Neuron (in vitro differentiated cells): Measurements from ENCODE around the gene PREX1.

Experiments
- H2AFZ ChIP-seq: one replicate; pipeline ENCODE4 v1.6.1; 2013; ENCODE audit warnings: low read depth, mild to moderate bottlenecking, inconsistent platforms, low read length, moderate library complexity
- H3K27me3 ChIP-seq: one replicate; pipeline ENCODE4 v1.6.1; 2013; ENCODE audit warnings: low read length; ENCODE audit not compliant: insufficient read depth
- H3K36me3 ChIP-seq: one replicate; pipeline ENCODE4 v1.6.1; 2013; ENCODE audit warnings: low read length; ENCODE audit not compliant: insufficient read depth
- H3K4me1 ChIP-seq: one replicate; pipeline ENCODE4 v1.6.1; 2013; ENCODE audit warnings: low read length; ENCODE audit not compliant: insufficient read depth
- H3K4me3 ChIP-seq: 2 replicates; pipeline ENCODE4 v1.5.1; 2013; ENCODE audit warnings: mild to moderate bottlenecking, low read length, moderate library complexity
- H3K9me3 ChIP-seq: one replicate; pipeline ENCODE4 v1.6.1; 2013; ENCODE audit warnings: low read length

The PREX1 gene

DNA sequence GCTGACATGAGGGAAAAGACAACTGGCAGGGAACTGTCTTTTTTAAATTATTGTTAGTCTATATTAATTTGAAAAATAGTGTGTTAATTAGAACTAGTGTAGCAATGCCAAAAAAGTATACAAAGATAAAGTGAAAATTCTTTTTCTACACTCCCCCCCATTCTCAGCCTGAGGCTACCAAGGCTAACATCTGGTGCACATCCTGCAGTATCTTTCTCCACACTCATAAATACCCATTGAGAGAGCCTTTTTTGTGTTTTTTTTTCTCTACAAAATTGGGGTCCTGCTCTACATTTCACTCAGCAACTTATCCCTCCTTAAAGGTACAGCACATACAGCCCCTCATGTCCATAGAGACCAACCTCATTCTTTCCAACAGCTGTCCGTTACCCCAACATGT, 20.7 kb downstream of the PREX1 start:
- no peaks in the 10 kb centered on the region for H3K27me3 ChIP-seq
- no peaks in the 10 kb centered on the region for H3K4me1 ChIP-seq
- no peaks in the 10 kb centered on the region for H3K36me3 ChIP-seq
- no peak overlapping the region for H2AFZ ChIP-seq
- no peak overlapping the region for H3K4me3 ChIP-seq
- peaks cover 13% of the 10 kb centered on the region for H3K9me3 ChIP-seq

- H3K36me3 ChIP-seq: no peaks in the 10 kb centered on the region
- H3K4me1 ChIP-seq: no peaks in the 10 kb centered on the region
- no peak overlapping the region for H2AFZ ChIP-seq
- H3K9me3 ChIP-seq: peaks cover 13% of the 10 kb centered on the region
- no peaks in the 10 kb centered on the region for H3K27me3 ChIP-seq
- no peak overlapping the region for H3K4me3 ChIP-seq
Observed at GRCh38 chr20:48805716-48806115, 22.1 kb downstream of the PREX1 start.

- H3K9me3 ChIP-seq: peaks cover 13% of the 10 kb centered on the region
- H2AFZ ChIP-seq: no peak overlapping the region
- H3K4me3 ChIP-seq: no peak overlapping the region
- no peaks in the 10 kb centered on the region for H3K36me3 ChIP-seq
- peaks cover under 1% of the 10 kb centered on the region for H3K4me1 ChIP-seq
- H3K27me3 ChIP-seq: no peaks in the 10 kb centered on the region
Observed at GRCh38 chr20:48805286-48805685, 22.5 kb downstream of the PREX1 start.

- H3K27me3 ChIP-seq: no peaks in the 10 kb centered on the region
- peaks cover 9% of the 10 kb centered on the region for H3K4me1 ChIP-seq
- H3K4me3 ChIP-seq: no peak overlapping the region
- no peaks in the 10 kb centered on the region for H3K36me3 ChIP-seq
- H3K9me3 ChIP-seq: peaks cover 13% of the 10 kb centered on the region
- H2AFZ ChIP-seq: no peak overlapping the region
Observed at GRCh38 chr20:48804300-48804980, 23.4 kb downstream of the PREX1 start.

DNA sequence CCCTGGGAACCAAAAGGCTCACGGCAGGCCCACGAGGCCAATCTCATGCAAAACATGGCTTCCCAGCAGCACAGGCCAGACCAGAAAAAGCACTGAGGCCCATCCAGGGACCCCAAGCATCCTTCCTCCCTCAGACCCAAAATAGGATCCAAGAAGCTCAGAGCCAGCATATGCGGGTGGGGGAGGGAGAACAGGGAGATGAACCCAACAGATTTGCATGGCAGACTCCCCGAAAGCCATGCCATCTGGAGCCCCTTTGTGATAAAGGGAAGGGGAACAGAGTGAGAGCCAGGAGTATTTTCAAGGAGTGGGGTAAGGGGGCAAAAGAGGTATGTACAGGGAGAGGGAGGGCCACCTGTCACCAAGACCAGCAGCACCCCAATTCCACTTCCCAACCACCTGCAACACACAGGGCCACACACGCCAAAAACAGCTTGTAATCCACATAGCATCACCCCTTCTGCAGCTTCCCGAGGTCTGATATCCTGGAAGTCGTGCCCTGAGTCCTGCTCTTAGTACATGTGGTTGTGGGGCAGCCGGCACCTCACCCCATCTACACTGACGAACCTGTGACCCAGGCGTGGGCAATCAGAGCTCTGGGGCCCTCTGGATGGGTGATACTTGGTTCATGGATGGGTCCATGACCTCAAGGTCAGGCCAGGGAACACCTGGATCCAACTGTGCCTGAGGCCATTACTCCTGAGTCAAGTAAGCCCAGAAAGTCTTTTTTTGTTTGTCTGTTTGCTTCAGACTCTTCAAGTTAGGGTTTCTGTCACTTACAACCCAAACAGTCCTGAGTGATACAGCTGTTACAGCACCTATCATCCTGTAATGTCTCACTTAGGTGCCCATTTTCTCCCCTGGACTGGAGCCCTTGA, 24.4 kb downstream of the PREX1 start:
- Histone ChIP-seq H3K9me3 (peaks cover 13% of the 10 kb centered on the region), H3K4me1 (peaks cover 16% of the 10 kb centered on the region), H3K27me3 (no peaks in the 10 kb centered on the region), H3K4me3 (no peak overlapping the region), H2AFZ (no peak overlapping the region), H3K36me3 (no peaks in the 10 kb centered on the region)

DNA sequence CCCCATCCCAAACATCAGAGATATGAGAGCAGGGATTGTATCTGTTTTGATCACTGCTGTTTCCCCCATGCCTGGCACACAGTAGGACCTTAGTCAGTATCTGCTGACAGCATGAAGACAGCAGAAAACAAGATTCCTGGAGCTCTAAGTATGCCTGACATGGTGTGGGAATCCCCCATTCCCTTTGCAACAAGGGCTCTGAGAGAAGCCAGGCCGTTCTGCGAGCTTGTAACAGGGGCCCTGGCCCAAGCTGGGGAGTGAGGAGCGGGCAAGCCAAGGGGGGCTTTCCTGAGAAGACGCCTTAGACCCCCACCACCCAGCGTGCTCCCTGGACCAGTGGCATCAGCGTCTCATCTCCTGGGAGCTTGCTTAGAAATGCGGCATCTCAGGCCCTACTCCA, 25.2 kb downstream of the PREX1 start:
- Histone ChIP-seq H3K4me1 (peaks cover 23% of the 10 kb centered on the region), H3K9me3 (peaks cover 9% of the 10 kb centered on the region), H2AFZ (no peak overlapping the region), H3K4me3 (no peak overlapping the region), H3K36me3 (no peaks in the 10 kb centered on the region), H3K27me3 (no peaks in the 10 kb centered on the region)

DNA sequence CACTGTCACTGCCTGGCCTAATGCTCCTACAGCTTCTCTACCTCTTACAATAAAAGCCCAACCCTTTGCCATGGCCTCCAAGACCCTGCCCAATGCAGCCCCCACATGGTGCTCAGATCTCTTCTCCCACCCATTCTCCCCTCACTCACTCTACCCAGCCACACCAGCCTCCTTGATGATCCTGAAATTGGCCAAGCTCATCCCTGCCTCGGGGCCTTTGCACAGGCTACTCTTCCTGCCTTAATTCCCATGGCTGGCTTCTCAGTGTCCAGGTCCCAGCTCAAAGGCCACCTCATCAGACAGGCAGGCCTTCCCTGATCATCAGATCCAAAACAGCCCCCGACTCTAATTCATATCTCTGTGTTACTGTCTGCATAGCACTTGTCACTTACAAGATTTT, 25.6 kb downstream of the PREX1 start:
- Histone ChIP-seq H2AFZ (no peak overlapping the region), H3K4me3 (no peak overlapping the region), H3K4me1 (peaks cover 28% of the 10 kb centered on the region)

DNA sequence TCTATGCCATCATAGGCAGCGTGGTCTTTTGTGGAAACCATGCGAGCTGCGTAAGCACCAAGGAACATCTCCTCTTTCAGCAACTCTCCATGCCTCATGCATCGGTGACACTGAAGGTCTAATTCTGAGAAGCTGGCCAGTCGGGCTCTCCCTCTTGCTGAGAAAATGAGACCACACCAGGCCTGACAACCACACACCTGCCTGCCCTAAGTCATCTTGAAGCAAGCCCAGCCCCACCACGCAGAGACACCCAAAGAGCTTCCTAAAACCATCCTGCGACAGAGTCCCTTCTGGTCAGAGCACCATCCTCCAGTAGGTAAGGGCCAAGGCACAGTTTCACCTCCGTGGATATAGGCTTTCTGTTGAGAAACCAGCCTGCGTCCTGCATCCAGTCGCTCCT, 26.6 kb downstream of the PREX1 start:
- Histone ChIP-seq H2AFZ (no peak overlapping the region), H3K9me3 (peaks cover 4% of the 10 kb centered on the region), H3K36me3 (no peaks in the 10 kb centered on the region), H3K4me3 (no peak overlapping the region), H3K27me3 (no peaks in the 10 kb centered on the region), H3K4me1 (peaks cover 35% of the 10 kb centered on the region)

More for the DNA sequence above, 25.6 kb downstream of the PREX1 start:
- H3K36me3 ChIP-seq: no peaks in the 10 kb centered on the region
- peaks cover 8% of the 10 kb centered on the region for H3K9me3 ChIP-seq
- no peaks in the 10 kb centered on the region for H3K27me3 ChIP-seq

DNA sequence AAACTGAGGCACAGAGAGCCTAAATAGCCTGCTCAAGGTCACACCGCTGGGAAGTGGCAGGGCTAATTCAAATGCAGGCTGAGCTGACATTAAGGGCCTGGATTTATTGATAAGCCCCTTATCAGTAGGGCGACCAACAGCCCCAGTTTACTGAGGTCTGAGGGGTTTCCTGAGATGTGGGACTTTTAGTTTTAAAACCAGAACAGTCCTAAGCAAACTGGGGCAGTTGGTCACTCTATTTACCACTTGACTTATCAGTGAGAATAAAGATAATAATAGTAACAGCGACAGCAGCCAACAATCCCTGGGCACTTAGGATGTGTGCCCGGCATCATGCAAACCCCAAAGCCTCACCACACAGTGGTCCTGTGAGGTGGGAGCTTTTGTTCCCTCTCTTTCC, 27.6 kb downstream of the PREX1 start:
- Histone ChIP-seq H3K9me3 (peaks cover 4% of the 10 kb centered on the region), H3K4me3 (no peak overlapping the region), H3K4me1 (peaks cover 45% of the 10 kb centered on the region), H2AFZ (no peak overlapping the region), H3K36me3 (no peaks in the 10 kb centered on the region), H3K27me3 (no peaks in the 10 kb centered on the region)

DNA sequence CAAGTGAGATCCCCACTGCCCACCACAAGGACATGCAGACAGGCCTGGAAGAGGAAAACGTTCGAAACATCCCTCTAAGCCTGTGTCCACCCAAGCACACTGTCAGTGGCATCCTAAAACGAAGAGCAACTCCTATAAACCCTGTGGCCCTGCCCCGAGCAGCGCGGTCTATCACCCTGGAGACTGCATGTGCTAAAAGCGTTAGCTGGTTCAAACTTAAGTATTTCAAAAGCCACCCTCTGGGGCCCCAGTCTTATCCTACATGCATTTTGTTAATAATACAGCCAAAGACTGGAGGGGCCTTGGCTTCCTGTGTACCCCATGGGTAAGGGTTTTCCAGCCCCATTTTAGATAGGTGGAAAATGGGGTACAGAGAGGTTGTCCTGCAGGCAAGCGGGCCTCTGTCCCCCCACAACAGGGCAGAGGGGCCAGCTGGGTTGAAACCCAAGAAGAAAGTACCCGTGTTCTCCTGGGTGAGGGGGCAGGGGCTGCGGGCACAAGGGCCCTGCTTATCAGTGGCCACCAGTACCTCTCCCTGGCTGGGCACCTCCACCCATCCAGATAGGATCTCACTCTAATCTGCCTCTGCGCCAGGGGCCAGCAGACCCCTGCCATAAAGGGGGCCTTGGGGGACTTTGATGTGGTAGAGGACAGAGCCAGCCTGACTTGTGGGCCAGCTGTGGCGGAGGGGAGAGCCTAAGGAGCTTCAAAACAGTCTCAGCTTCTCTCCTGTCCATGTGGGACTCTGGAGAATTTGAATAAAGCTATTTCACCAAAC, 28.3 kb downstream of the PREX1 start:
- H3K4me1 ChIP-seq: peaks cover 51% of the 10 kb centered on the region
- H3K4me3 ChIP-seq: no peak overlapping the region
- H3K9me3 ChIP-seq: peaks cover 4% of the 10 kb centered on the region
- no peaks in the 10 kb centered on the region for H3K36me3 ChIP-seq
- no peaks in the 10 kb centered on the region for H3K27me3 ChIP-seq
- no peak overlapping the region for H2AFZ ChIP-seq

DNA sequence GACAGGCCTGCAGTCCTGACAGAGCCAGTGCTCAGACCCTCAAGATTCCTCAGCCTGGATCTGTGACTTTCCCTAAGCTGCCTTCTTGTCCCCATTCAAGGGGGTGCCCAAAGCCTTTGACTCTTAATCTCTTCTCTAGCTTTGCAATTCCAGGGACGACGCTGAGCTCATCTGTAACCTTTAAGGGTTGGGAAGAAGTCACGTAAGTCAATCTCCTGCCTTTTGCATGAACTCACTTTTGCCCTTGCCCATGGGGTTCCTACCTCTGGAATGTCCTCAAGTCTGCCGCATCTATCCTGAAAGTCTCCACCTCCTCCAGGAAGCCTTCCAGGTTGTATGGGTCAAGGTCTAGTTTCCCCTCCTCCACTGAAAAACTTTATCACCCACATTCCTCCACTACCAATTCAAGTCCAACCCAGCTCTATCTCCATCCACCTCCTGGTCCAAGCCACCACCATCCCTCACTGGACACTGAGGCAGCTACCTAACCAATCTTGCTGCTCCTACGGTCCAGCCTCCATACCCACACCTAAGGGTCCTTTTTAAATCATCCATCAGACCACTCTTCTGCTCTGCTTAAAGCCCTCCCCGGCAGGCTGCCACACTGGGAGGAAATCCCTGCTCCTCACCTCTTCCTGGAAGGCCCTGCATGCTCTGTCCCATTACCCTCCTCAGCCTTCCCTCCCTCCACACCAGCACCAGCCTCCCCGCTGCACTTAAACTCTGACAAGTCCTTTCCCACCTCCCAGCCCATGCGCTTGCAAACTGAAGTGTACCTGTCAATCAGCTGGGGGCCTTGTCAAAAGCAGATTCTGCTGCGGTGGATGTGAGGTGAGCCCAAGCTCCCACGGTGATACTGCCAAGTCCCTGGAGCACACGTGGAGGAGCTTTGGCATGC, 29.7 kb downstream of the PREX1 start:
- no peaks in the 10 kb centered on the region for H3K36me3 ChIP-seq
- H3K4me3 ChIP-seq: no peak overlapping the region
- H3K9me3 ChIP-seq: no peaks in the 10 kb centered on the region
- no peak overlapping the region for H2AFZ ChIP-seq
- H3K27me3 ChIP-seq: no peaks in the 10 kb centered on the region
- peaks cover 66% of the 10 kb centered on the region for H3K4me1 ChIP-seq

DNA sequence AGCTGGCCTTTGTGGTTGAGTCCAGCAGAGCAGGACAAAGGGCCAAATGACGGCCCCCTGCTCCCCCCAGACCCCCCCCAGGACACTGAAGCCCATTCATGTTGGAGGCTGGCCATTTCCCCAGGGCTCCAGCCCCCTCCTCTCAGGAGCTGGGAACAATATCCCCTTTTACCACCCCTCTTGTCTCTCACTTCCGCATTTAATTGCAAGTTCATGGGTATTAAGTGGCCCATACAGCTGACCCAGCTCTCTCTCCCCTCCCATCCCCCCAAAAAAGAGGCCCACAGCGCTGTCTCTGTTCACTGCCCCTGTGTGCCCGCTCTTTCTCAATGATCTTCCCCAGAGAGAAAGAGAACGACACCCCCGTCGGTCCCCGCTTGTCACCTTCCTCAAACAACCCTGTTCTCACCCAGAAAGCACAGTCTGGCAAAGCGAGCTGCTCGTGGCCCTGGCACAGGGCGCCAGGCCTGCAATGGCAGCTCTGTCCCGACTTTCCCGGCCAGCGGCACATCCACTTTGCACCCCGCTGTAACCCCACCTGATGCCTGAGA, 30.4 kb downstream of the PREX1 start:
- H3K4me1 ChIP-seq: peaks cover 68% of the 10 kb centered on the region
- H3K36me3 ChIP-seq: no peaks in the 10 kb centered on the region
- no peaks in the 10 kb centered on the region for H3K9me3 ChIP-seq
- H3K4me3 ChIP-seq: no peak overlapping the region
- H2AFZ ChIP-seq: no peak overlapping the region
- no peaks in the 10 kb centered on the region for H3K27me3 ChIP-seq
